ENCODE measurements around the gene SSX2IP. TPM values are rescaled to one million over a fixed set of nuclear protein-coding genes. Genes with fewer than 3 reads are reported as not detected.

The SSX2IP gene
- polyA plus RNA-seq, 3 donors = 0.85 to 2.8 (median 2.2) TPM

- H3K4me3 ChIP-seq (replicated peaks in 1 of 3; ENCODE audit: low read depth in 2 of 3, low read length in 3 of 3) = no peak overlapping the region
- no peak overlapping the region for H3K4me3 Mint-ChIP-seq
- H3K4me2 ChIP-seq (replicated peaks; ENCODE audit: extremely low read depth, low read length, poor library complexity, severe bottlenecking) = no peak overlapping the region
- peaks cover 0 to 4% (median 3%) of the 10 kb centered on the region in 3 donors for H3K27me3 Mint-ChIP-seq (ENCODE audit: low read depth in 3 of 3)
- peaks cover 26% of the 10 kb centered on the region for H3K4me1 Mint-ChIP-seq
- no peaks in the 10 kb centered on the region for H3K27me3 ChIP-seq (ENCODE audit: control insufficient read depth in 2 of 2, insufficient read depth in 2 of 2, low read length in 2 of 2)
- no peaks in the 10 kb centered on the region for H3K9me3 ChIP-seq (replicated peaks in 1 of 2; ENCODE audit: control insufficient read depth in 1 of 2, insufficient read depth in 1 of 2, low read length in 2 of 2)
- peaks cover 0 to 2% (median 0%) of the 10 kb centered on the region in 7 donors for H3K9me3 Mint-ChIP-seq
- no peak overlapping the region for H3K9ac ChIP-seq (ENCODE audit: insufficient read depth, low read length, poor library complexity, severe bottlenecking)
- H3K27ac Mint-ChIP-seq = no peak overlapping the region
- H3K36me3 Mint-ChIP-seq = no peaks in the 10 kb centered on the region
- H3K79me2 ChIP-seq (ENCODE audit: insufficient read depth, low read length) = peaks cover 10% of the 10 kb centered on the region
- TF ChIP-seq CTCF (IDR thresholded peaks at IDR 0.05) = no peak
- no peaks in the 10 kb centered on the region for H3K36me3 ChIP-seq (replicated peaks in 1 of 2; ENCODE audit: control insufficient read depth in 1 of 2, insufficient read depth in 2 of 2, low read length in 2 of 2)
- no peak overlapping the region for H3K27ac ChIP-seq (ENCODE audit: low read depth in 1 of 2, low read length in 2 of 2)
- H4K20me1 ChIP-seq (ENCODE audit: insufficient read depth, low read length) = no peaks in the 10 kb centered on the region
- peaks cover 24 to 32% of the 10 kb centered on the region in 2 donors for H3K4me1 ChIP-seq (ENCODE audit: control insufficient read depth in 1 of 2, insufficient read depth in 2 of 2, low read length in 2 of 2)
- no peak overlapping the region for H2AFZ ChIP-seq (ENCODE audit: insufficient read depth, low read depth, low read length, poor library complexity, severe bottlenecking)
- intact Hi-C loops (cut with micrococcal nuclease) = loop anchor here (10.0 kb wide), 2 partner anchors 119 to 549 kb away; partner anchors contain the start of genes CTBS (in 2 of the 2) and PRKACB (in 1 of the 2)
- no CpG with 5 or more reads among the region's 1 CpG for WGBS (ENCODE audit: insufficient coverage)
- DNase-seq = no peak
These were observed 3.5 kb upstream of the SSX2IP start for GRCh38 chr1:84693785-84694184.

GRCh38 chr1:84693005-84693404, 2.7 kb upstream of the SSX2IP start:
- intact Hi-C loops (cut with micrococcal nuclease) = loop anchor here (10.0 kb wide), 2 partner anchors 118 to 548 kb away; partner anchors contain the start of genes CTBS (in 2 of the 2) and PRKACB (in 1 of the 2)
- no peaks in the 10 kb centered on the region for H3K36me3 Mint-ChIP-seq
- 20% methylated on average over 1 of the region's 2 CpGs for WGBS (ENCODE audit: insufficient coverage)
- H3K4me3 ChIP-seq (replicated peaks in 1 of 3; ENCODE audit: low read depth in 2 of 3, low read length in 3 of 3) = peak overlapping the region in 2 of 3 experiments; percentile 27 to 55
- no peak overlapping the region for H3K9ac ChIP-seq (ENCODE audit: insufficient read depth, low read length, poor library complexity, severe bottlenecking)
- peak overlapping the region in 1 of 2 donors; percentile 30 for H3K27ac ChIP-seq (ENCODE audit: low read depth in 1 of 2, low read length in 2 of 2)
- H3K4me1 ChIP-seq (ENCODE audit: control insufficient read depth in 1 of 2, insufficient read depth in 2 of 2, low read length in 2 of 2) = peaks cover 29 to 40% of the 10 kb centered on the region in 2 donors
- H2AFZ ChIP-seq (ENCODE audit: insufficient read depth, low read depth, low read length, poor library complexity, severe bottlenecking) = peak overlapping the region; percentile 71
- peak overlapping the region; percentile 52 for H3K4me2 ChIP-seq (replicated peaks; ENCODE audit: extremely low read depth, low read length, poor library complexity, severe bottlenecking)
- no peaks in the 10 kb centered on the region for H3K9me3 ChIP-seq (replicated peaks in 1 of 2; ENCODE audit: control insufficient read depth in 1 of 2, insufficient read depth in 1 of 2, low read length in 2 of 2)
- TF ChIP-seq CTCF (IDR thresholded peaks at IDR 0.05) = no peak
- H3K27ac Mint-ChIP-seq = peak overlapping the region in 3 of 7 donors; percentile 18 to 70 (median 51)
- H3K9me3 Mint-ChIP-seq = peaks cover 0 to 2% (median 0%) of the 10 kb centered on the region in 7 donors
- H3K4me1 Mint-ChIP-seq = peaks cover 32% of the 10 kb centered on the region
- H4K20me1 ChIP-seq (ENCODE audit: insufficient read depth, low read length) = no peaks in the 10 kb centered on the region
- no peaks in the 10 kb centered on the region for H3K36me3 ChIP-seq (replicated peaks in 1 of 2; ENCODE audit: control insufficient read depth in 1 of 2, insufficient read depth in 2 of 2, low read length in 2 of 2)
- peaks cover 13% of the 10 kb centered on the region for H3K79me2 ChIP-seq (ENCODE audit: insufficient read depth, low read length)
- peaks cover 0 to 4% (median 3%) of the 10 kb centered on the region in 3 donors for H3K27me3 Mint-ChIP-seq (ENCODE audit: low read depth in 3 of 3)
- peak overlapping the region; percentile 27 to 41 for H3K4me3 Mint-ChIP-seq
- H3K27me3 ChIP-seq (ENCODE audit: control insufficient read depth in 2 of 2, insufficient read depth in 2 of 2, low read length in 2 of 2) = no peaks in the 10 kb centered on the region
- DNase-seq = peak in 1 of 3 donors; percentile 15

Data from CD14-positive monocyte (primary cell).